GM18520 (cell line): ENCODE data around the gene GSG1L.

Source experiments
- ATAC-seq: cut with Tn5 transposase; IDR thresholded peaks from one replicate; pipeline ENCODE4 v1.9.1; 2021; ENCODE audit not compliant: unreplicated experiment

GSG1L gene

DNA sequence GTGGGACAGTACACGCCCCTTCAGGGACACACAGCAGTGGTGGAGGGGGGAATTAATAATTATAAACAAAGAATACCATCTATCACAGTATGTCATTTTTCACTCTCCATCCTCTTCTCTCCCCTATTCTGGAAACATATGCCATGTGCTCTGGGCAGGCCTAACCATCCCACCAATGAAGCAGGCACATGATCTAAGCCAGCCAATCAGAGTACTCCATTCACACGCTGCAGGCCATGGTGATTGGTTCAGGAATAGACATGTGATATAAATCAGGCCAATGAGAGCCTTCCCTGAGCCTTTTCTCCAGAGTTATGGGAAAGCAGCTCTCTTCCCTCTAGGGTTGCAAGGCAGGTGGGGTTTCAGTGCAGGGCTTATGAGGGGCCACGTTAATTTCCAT, 36.5 kb downstream of the GSG1L start:
- ATAC-seq = no peak

DNA sequence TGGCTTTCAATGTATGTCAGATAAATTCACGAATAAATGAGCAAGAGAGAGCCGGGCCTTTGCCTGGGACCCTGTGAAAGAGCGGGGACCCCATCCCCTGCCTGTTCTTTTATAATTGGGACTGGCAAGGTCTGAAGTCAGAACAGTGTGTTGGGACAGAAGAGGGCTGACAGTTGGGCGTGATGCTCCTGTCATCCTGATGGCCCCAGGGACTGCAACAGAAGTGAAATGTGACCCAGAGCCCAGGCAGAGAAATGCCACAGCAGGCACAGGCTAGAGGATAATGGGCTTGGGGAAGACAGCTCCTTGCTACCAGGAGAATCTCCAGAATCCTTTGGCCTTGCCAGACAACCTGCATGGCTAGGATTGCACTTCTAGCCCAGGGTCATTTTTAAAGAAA, 37.9 kb downstream of the GSG1L start:
- ATAC-seq = no peak

DNA sequence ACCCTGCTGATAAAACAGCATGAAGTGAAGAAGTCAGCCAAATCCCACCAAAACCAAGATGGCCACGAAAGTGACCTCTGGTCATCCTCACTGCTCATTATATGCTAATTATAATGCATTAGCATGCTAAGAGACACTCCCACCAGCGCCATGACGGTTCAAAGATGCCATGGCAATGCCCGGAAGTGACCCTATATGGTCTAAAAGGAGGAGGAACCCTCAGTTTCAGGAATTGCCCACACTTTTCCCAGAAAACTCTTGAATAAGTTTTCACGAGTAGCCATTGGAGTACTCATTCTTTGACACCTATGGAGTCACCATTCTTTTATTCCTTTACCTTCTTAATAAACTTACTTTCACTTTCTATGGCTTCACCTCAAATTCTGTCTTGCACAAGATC, 44.3 kb downstream of the GSG1L start:
- ATAC-seq = no peak

DNA sequence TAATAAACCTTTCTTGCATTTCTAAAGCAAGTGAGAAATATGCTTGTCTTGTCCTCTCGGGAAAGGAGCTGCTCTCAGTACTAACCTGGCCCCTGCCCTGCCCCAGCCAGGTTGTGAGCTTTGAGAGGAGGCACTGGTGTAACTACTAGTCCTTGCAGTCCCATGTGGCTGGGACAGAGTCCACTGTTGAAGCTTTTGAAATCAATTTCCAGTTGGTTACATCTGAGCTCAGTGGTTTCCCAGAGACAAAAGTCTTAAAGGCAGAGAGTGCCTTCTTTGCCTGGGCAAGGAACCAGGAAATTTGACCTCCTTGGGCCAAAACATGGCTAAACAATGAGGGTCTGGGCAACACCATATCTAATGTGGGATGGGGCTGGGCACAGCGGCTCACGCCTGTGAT, 48.7 kb downstream of the GSG1L start:
- no peak for ATAC-seq

DNA sequence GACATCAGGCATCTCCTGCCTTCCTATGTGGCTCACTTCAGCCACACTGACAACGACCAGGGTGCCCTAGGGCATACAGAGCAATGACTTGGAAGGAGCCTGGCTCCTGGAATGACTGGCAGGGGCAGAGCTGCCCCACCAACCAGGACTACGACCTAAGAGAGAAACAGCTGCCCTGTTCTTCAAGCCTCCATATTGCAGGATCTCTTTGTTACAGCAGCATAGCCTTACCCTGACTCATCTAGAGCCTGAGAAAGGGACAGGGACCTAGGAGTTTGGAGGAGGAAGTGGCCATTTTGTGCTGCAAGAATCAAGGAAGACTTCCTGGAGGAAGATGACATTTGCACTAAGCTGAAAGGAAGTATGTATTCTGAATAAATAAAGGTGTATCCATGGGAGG, 49.6 kb downstream of the GSG1L start:
- no peak for ATAC-seq

DNA sequence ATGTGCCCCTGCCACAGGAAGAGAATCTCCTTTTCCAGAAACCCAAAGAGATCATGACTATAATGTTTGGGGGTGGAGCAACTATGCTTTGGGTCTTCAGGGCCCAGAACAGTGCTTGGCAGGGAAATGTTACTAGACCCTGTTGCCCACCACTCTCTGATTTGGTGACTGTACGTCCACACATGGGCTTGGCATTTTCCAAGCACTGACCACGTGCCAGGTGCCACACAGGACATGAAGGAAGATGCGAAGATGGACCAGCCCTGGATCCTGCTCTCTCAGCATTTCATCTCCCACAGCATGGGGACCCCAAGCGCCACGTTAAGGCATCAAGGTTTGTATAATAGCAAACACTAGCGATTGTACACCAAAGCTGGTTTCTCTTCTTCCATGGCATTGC, 50.1 kb downstream of the GSG1L start:
- ATAC-seq = no peak

DNA sequence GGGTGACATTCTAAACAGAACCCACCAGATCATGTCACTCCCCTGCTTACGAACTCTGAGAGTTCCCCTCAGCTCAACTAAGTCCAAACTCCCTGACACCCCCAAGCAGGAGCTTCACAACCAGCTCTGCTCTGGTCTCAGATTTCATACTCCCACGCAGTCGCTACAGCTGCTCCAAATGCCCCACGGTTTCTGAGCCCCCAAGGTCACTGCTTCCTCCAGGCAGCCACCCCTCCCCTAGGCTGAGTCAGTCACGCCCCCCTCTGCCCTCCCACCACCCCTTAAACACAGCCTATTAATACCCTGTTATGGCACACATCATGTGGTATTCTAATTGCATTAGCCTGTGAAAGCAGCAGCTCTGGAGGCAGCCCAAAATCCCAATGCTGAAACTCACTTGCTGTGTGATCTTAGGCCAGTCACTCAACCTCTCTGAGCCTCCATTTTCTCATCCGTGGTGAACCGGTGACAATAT, 51.5 kb downstream of the GSG1L start:
- ATAC-seq = no peak

DNA sequence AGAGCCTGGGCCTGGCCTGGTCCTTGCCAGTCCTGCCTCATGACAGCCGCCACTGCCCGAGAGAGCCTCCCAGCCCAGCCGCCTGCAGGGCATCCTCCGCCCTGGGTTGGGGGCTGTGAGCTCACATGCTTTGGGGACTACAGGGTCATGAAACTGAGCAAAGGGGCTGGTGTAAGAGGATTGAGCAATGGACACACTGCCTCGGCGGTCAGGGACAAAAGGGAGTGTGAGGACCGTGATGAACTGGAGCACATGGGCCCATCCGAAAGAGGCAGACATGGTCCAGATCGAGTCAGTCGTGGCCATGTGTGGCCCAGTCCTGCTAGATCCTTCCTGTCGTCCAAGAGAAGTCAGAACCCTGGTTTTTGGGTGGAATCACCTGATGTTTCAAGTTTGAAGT, 52.3 kb downstream of the GSG1L start:
- ATAC-seq = no peak

DNA sequence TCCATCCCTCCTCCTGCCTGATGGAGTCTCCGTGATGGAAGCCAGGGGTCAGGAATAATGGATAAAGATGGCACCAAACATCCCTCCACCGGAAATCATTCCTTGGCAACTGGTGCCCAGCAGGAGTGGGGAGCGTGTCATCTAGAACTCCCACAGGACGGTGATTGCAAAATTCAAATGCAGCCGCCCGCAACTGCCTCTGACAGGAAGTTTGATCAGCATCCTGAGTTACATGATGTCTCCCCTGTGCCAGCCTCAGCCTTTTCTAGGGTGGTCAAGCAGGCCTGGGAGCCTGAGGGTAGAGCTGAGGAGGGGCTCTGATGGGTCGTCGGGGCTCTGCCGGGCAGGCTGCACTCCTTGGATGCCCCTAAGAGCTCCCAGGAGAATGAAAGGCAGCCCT, 52.8 kb downstream of the GSG1L start:
- no peak for ATAC-seq

DNA sequence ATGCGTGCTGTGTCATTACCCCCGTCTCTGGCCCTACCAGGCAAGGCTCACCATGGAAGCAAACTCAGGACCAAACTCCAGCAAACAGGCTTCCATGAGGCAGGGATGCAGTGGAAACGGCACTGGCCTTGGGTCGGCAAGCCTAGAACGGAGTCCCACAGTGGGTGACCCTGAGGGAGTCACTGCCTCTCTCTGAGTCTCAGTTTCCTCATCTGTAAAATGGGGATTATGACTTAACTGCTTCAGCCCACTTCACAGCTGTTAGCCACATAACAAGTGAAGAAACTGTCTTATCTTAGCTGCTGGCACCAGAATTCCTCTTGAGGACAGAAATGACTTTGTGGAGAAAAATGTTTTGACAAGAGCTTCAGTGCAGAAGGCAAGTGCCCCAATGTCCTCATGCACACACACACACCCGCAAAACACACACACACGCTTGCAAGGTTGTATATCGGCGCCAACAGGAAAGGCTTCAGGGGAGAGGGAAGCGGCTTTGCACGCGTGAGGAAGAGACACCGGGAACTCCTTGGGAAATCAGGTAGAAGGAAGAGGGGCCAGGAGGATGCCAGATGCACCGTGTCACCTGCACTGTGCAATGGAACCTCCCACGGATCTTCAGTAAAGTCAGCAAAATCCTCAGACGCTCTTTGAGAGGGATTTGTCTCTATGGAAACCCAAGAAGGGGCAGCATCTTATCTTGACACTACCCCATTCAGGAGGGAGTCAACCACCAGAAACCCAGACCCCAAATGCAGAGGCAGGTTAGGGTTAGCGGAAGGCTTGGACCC, 53.7 kb downstream of the GSG1L start:
- no peak for ATAC-seq

DNA sequence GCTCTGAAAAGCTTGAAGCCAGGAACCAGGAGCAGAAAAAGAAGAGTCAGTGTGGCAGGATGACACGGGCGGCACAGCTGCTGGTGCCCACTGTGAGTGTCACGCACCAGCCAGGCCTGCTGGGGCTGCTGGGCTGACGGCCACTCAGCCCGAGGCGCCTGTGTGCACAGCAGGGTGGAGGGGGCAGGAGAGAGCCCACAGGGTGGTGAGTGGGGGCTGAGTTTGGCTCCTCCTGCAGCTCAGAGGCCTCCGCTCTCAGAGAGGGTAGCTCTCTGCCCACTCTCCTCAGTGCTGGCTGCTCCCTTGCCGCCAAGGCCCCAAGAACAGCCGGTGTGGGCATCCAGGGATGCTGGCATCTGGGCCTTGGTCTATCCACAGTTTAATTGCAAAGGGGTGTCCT, 59.6 kb downstream of the GSG1L start:
- no peak for ATAC-seq

DNA sequence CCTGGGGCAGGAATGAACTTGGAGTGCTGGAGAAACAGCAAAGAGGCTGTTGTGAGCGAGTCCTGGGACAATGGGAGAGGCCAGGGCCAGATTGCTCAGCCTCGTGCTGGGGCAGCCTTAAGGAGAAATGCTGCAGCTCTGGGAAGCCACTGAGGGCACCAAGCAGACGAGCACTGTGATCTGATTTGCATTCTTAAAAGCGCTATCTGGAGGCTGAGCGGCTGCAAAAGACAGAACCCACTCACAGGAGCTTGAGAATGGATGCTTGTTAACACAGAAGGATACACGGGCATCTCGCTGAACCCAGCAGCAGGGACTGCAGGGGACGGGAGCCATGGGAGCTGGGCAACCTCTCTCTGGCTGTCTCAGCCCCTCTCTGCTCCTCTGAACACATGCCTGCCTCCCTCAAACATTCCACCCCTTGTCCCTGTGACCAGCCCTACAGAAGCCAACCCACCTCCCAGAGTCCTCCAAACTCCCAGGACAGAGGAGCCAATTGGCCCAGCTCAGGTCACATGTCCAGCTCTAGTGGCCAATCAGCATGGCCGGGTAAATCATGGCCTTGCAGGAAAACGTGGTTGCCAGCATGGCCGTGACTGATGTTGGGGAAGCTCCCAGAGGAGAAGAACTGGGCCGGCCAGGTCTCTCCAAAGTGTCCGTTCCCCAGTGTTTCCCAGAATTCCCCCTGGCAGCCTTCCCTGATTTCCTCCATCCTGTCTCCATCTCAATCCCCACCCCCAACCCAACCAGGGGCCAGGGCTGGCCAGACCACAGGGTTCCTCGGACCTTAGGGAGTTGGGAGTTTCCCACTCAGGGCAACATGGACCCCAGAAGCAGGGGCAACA, 60.3 kb downstream of the GSG1L start:
- ATAC-seq = no peak

DNA sequence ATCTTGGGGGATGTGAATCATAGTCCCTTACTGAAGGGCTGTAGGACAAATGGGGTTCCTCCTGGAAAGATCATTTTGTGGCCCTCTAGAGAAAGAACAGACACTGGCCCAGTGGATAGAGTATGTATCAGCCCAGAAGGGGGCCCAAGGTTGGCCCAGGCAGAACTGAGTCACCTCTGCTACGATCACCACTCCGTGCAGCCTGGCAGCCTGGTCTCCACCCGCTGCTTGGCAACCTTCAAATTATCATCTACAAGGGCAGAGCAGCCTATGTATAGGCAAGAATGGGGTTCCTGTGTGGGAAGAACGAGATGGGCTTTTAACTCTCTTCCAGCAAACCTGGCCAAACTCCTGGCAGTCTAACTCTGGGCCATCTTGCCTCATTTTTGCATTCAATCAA, 61.9 kb downstream of the GSG1L start:
- no peak for ATAC-seq

DNA sequence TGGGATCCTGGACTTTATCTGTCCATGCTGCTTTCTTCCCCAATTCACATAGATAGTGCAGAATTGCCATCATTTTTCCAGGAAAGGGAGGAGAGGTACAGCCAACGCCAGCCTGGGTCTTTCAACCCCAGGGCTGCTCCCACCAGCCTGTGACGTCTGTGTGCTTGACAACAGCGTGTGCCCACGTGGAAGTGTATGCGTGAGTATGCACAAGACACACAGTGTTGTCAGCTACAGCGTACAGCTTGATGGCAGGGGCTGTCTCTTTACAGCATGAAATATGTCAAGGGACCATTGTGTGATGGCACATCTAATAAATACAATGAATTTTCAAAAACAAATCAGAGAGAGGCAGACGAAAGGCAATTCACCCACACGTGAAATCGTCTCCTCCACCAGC, 62.3 kb downstream of the GSG1L start:
- no peak for ATAC-seq

DNA sequence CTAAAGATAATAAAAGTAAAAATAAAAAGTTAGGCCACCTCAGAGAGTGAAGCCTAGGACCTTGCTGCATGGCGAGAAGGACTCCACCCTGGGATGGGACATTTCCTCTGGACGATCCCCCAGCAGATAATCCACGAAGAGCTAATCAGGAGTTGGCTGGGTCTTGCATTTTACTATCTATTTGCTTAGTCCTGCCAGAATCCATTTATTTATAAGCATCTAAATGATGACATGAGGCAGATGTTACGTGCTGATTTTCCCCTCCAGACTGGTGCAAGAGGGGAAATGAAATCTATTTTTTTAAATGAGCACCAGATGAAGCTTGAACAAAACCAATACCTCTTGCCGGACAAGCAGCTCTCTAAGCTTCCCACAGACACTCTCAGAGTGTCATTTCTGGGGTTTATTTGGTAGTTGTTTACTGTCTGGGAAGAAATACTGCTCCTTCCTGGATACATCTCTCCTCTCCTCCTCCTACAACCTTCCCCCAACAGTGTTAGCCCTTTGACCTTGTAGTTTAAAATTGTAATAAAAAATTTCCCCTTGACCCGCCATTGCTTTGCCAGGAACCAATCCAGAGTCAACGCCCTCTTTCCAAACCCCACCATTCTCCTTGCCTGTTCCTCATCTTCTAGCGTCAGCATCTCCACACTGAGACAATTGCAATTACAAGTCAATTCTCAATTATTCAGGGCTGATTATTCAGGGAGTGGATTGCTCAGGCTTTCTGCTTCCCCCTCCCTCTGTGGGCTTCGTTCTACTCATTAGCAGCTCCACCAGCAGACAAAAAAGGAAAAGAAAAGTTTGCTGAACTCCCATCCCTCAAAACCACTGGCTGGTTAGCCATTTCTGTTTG, 63.0 kb downstream of the GSG1L start:
- ATAC-seq = no peak

DNA sequence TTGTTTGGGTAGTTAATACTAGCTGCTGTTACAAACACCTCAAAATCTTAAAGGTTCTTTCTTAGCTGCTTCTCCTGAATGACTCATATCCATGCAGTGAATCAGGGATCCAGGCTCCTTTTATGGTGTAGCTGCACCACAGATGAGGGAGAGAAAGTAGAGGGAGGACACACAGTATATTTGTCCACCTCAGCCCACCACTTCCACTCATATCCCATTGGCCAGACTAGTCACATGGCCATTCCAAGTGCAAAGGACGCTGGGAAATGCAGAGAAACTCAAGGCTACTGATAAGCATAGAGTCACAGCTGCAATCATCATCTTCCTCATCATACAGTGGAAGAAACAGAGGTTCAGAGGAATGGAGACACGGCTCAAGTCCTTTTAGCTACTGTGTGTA, 63.8 kb downstream of the GSG1L start:
- no peak for ATAC-seq

DNA sequence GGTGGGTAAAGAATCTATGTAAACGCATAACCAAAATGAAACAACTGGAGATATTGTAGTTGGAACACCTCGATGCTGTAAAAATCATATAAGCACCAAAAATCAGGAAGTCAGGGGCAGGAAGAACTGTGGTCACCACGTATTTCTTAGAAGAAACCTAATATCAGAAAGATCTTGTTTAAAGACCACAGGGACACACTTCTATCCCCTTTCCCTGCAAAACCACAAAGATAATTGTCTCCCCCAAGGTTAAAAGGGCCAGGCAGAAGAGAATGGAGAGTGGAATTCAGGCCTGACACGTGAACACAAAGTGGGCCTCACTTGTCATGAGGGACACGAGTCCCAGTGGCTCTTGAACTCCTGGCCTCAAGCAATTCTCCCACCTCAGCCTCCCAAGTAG, 68.1 kb downstream of the GSG1L start:
- ATAC-seq = no peak

DNA sequence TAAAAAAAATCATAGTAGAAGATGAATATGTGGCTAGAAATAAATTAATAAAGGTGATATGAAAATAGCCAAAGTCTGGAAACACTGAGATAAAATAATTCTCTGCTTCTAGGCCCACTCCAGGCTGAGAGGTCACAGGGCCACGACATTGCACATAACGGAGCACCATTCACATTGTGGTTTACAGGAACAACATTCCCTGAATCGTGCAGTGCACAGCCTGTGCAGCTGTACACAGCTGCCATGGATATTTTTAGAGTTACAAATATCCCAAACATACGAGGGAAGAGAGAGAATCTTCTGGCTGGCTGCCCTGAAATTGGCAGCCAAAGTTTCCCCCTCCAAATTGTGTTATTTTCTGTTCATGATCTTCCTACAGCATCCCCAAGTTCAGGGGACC, 68.8 kb downstream of the GSG1L start:
- ATAC-seq = no peak

DNA sequence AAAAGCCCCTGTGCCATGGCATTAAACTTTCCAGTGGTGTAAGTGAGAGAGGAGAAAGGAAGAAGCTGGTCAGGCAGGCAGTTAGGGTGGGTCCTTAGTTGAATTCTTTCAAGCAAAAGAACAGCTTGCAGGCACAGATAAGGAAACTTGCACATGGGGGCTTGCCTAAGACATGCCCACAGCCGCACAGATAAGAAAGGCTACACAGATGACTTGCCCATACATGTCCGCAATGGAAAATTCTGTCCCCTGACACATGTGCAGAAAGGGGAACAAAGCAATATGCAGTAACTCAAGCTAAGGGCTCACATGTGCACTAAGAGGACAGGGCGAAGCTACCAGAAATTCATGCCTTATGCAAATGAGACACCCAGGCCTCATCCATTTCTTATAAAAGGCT, 69.9 kb downstream of the GSG1L start:
- no peak for ATAC-seq

DNA sequence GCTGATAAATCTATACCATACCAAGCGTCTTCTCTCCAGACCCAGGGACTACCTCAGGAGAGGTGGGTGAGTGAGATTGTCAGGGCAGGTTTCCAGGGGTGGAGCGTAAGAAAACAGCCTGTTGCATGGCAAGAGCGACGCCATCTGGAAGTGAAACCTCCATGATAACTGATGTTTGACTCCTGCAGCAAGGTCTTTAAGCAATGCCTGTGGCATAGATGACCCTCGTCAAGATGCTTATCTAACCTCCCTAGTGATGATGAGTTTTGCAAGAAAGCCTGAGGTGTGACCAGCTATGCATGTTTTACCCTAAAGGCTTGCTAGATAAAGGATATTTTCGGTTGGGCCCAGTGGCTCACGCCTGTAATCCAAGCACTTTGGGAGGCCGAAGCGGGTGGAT, 71.6 kb downstream of the GSG1L start:
- no peak for ATAC-seq

DNA sequence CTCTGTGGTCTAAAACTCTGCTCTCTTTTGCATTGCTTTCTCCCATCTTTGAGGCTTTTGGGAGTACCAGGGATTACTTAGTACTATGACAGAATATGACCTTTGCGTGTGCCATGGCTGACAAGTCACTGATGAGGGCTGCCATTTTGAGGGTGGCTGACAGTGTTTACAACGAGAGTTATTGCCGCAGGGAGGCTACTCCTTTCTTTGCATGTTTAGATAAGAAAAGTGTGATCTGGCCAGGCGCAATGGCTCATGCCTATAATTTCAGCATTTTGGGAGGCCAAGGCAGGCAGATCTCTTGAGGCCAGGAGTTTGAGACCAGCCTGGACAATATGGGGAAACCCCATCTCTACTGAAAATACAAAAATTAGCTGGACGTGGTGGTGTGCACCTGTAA, 77.5 kb downstream of the GSG1L start:
- ATAC-seq = no peak
